Fibroblast of the conjunctiva (primary cell): ENCODE measurements around the gene SPAAR.
"Not testable (repeated sequence)": the region's sequence is repeated elsewhere in the genome, so short reads cannot be mapped to it uniquely, and the experiment has no call there.

Experiments
- DNase-seq: peaks from one replicate; pipeline ENCODE4 v3.0.0-alpha.2; 2010; ENCODE audit warnings: low read depth

Gene SPAAR, protein sequence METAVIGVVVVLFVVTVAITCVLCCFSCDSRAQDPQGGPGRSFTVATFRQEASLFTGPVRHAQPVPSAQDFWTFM

DNA sequence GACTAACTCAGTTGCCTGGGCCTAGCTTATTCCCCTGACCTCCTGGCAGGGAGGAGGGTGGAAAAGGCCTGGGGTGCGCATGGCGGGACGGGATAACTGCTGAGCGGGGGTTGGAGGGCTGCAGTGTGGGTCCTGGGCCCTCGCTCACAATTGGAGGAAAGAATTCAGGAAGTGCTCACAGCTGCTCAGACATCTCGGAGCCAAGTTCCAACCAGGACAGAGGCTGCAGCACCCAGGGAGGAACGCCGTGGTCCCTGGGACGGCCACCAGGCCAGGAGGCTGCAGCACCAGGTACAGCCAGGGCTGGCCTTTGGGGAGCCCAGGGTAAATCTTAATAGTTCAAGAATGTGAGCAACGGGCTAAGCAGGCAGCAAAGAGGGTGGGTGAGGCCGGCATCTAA, at the start of gene SPAAR:
TSS of gene SPAAR (plus strand) at position 217 of the 400 bp plus-strand sequence. CDS start 974 bp downstream, outside the sequence.
- DNase-seq: no peak

DNA sequence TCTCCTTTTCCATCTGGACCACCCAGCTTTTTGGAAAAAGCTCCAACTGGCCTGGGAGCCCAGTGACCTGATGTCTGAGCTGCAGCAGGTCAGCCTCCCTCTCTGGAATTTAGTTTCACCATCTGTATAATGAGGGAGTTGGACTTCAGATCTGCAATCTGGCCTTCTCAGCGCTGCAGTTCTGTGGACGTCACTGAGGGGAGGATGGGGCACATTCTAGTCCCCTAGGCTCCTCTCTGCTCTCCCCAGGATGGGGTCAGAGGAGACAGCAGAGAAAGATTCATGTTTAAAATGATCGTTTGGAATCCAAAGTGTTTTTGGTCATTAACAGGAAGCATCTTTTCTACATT, 49.3 kb upstream of the SPAAR start:
- DNase-seq: no peak

DNA sequence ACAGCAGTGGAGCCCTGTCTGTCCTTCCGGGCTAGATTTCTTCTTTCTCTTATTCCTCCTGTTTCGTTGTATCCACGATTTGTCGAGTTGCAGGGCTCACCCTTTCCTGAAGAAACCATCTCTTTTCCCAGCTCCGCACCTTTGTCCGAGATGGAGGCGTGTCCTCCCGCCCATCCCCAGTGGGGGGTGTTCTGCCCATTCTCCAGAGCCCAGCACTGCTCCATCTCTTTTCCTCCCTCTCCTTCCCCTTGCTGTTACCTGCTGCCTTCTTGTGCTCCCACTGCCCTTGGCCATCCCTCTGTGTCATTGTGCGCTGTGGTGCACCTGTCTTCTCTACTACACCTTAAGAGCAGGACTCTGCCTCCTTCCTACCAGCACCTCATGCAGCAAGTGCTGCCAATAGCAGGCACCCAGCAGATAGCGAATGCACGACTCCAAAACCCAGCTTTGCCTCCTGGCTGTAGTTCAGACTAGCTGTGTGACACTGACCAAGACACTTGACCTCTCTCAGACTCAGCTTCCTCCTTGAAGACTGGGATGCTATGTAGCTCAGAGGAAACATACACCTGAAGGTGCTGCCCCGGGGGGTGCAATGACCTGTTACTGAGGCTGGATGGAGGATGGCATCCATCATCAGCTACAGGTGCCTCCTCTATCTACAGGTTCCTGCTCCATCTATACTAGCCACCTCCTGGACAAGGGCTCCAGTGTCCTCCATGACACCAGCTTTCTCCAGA, 48.0 kb upstream of the SPAAR start:
- DNase-seq: no peak

DNA sequence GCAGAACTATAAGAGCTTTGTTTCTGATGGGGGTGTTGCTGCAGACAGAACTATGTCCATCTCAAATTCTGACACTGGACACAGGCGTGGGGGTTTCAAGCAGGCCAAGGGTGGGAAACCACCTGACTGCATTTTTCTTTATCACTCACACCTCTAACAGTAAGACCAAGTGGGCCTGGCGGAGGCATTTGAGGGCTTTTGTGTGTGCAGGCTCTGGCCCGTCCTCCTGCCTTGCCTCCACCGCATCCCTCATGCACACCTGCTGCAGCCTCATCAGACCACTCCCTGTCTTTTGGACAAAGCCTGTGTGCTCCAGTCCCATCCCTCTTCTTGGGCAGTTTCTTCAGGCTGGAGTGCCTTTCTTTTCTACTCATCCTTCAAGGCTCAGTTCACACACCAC, 47.0 kb upstream of the SPAAR start:
- DNase-seq: no peak

DNA sequence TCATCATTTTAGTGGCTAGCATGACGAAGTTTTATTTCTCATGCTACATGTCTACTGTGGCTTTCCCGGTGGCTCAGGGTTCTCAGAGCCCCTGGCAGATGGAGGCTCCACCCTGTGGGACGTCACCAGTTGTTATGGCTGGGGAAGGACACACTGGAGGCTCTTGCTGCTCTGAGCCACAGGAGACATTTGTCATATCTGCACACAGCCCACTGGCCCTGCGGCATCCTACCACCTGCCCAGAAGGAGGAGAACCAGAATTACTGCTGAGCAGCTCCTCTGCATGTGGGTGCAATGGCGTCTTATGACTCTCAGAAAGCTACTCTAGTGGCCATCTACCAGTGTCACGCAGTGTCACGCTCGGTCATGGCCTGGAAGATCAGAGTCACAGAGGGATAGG, 45.7 kb upstream of the SPAAR start:
- DNase-seq: no peak

DNA sequence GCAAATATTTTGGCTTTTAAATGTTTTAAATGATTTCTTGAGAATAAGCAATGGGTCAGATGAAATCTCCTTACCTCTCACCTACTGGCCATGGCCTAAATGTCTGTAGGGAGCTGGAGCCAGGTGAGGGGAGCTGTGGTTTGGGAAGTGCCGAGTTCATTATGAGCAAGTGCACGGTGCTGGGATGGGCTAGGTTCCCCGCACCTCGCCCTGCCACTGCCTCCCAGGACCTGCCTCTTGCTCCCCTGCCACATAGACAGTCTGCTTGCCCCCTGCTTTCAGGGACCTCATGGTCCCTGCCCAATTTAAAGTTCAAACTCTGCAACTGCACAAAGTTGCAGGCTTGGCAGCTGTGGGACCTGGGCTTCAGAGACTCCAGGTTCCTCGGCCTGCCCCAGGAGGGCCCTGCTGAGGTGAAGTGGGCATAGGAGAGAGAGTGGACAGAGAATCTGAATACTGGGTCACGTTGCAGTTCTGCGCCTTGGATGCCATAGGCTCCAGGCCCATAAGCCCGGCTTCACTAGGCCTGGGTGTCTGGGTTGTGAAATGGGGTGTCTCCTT, 44.5 kb upstream of the SPAAR start:
- no peak for DNase-seq

DNA sequence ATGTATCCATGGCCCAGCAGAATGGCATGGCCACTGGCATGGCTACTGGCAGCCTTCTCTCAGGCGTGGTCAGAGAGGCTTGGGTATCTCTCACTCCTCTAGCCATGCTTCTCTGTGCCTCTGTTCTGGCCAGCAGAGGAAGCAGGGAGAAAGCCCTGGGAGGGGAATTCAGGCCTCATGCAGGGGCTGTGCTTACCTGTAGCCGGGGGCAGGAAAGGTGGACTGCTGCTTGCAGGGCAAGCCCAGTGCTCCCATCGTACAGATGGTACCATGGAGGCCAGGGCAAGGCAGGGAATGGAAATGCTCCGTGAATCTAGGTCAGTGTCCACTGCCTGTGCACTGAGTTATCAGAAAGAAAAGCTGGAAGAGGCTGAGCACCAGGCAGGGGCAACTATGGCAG, 41.8 kb upstream of the SPAAR start:
- DNase-seq: no peak

DNA sequence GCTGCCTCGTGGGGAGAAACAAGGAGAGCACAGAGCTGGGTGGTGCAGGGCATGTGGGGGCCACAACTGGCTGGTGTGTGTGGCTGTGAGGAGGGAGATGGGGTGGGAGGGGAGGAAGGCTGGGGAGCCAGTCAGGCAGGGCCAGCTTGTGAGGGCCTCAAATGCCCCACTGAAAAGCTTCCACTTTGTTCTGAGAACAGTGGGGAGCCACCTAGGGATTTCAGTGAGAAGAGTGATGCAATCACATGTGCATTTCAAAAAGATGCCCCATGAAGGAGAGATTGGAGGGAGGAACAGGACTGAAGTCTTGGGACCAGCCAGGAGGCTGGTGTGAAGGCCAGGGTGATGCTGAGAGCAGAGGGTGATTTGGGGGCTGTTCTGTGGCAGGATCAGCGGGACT, 40.4 kb upstream of the SPAAR start:
- no peak for DNase-seq

DNA sequence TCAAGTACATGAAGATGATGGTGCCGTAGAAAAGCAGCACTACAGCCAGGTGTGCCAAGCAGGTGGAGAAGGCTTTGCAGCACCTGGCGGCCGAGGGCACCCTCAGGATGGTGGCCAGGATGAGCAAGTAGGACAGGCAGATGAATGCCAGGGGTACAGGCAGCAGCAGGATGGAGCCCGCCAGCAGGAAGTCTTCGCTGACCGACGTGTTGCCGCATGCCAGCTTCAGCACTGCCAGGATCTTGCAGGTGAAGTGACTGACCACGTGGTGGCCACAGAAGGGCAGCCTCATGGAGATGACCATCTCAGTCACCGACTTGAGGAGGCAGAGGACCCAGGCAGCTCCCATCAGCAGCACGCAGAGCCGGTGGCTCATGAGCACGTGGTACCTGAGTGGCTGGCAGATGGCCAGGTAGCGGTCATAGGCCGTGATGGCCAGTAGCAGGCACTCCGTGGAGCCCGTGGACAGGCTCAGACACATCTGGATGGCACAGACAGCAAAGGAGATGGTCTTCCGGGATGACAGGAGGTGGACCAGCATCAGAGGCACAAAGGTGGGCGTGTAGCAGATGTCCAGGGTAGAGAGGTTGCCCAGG, 39.6 kb upstream of the SPAAR start:
- DNase-seq: no peak

DNA sequence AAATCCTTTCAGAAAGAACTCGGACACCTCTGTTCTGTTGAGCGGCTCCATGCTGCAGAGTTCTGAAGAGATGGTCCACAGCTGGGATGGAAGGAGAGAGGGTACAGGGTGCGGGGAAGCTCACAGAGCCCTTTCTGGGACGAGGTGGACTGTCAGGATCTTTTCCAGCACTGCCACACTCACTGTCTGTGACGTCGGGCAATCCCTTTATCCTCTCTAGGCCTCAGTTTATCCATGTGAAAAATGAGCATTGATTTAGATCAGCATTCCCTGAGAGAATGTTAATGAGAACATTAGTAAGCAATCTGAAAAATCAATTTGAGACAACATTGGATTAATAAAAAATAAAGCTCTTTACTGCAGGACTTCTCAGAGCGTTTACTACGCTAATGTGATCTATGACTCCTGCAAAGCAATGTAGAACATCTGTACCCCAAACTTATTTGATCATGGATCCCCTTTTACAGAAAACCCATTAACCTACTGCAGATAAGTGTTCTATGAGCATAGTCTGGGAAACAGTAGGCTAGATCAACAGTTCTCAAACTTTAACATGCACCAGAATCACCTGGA, 38.9 kb upstream of the SPAAR start, which contains the start of gene OR13J1:
TSS of gene OR13J1 (minus strand) at position 51 of the 573 bp plus-strand sequence. CDS start at position 51, 0 bp downstream.
- DNase-seq: no peak

DNA sequence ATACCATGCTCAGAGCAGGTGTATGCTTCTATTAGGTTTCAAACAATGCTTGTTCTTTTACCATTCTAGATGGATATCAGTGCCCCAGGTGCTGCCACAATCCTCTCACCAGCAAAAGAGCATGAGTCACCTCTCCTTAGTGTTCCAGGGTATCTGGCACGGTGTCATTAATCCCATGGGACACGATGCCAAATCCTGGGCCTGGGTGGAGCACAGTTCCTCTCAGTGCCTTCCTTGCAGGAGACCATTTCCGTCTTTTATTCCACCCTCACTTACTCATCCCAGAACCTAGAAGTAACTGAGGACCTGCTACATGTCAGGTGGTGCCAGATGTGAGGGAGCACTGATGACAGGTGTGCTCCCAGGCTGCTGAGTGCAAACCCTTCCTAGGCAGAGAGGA, 37.7 kb upstream of the SPAAR start:
- DNase-seq: no peak

DNA sequence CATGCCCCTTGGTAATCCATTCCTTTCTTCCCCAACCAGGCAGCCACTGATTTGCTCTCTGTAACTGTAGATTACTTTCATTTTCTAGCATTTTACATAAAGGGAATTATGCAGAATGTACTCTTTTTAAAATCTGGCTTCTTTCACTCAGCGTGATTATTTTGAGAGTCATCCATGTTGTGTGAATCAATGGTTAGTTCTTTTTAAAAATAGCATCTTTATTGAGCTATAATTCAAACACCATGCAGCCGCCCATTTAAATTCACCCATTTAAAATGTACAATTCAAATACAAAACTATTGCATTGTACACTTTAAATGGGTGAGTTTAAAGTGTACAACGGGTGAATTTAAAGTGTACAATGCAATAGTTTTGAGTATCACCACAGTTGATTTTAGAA, 36.8 kb upstream of the SPAAR start:
- DNase-seq: no peak

DNA sequence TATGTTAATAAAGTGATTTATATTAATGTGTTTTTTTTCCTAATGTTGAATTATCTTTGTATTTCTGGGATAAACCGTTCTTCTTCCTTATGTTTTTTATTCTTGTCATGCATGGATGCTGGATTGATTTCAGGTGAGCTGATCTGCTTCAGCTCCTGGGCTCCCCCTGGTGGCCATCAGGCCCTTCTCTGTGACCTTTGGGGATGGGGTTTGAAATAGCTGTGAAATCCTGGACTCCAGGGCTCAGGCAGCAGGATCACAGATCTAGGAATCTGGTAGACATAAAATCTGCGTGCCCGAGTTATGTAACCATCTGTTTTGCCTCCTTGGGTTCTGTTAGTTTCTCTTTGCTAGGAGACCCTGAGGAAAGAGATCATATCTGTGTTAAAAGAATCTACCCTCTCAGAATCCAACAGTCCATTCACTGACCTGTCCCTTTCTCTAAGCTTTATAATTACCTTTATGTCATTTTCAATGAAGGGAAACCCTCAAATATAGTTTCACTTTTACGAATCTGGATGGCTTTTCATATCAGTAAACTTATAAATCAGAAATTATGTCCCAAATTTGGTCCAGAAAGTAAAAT, 26.9 kb upstream of the SPAAR start:
- peak; percentile 67 for DNase-seq

DNA sequence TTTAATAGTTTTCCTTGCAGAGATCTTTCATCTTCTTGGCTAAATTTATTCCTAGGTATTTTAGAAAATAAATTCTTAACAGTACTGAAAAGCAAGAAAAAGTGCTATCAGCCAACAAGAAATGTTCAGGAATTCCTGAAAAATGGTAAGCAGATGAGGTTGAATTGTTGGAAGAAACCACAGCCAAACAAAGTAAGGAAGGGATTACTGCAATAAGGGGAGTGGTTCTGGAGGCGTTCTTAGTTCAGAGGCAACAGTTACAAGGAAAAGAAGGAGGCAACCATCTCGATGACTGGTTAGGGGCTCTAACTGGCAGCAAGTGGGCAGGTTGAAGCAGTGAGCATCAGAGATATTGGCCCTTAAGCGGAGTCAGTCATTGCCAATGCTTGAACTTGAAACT, 26.3 kb upstream of the SPAAR start:
- DNase-seq: no peak

DNA sequence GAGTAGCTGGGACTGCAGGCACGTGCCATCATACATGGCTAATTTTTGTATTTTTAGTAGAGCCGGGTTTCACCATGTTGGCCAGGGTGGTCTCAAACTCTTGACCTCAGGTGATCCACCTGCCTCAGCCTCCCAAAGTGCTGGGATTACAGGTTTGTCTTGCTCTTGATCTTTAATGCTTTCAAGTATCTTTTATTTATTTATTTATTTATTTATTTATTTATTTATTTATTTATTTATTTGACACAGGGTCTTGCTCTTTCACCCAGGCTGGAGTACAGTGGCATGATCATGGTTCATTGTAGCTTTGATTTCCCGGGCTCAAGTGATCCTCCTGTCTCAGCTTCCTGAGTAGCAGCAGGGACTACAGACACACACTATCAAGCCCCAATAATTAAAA, 24.4 kb upstream of the SPAAR start:
- not testable (repeated sequence) for DNase-seq

DNA sequence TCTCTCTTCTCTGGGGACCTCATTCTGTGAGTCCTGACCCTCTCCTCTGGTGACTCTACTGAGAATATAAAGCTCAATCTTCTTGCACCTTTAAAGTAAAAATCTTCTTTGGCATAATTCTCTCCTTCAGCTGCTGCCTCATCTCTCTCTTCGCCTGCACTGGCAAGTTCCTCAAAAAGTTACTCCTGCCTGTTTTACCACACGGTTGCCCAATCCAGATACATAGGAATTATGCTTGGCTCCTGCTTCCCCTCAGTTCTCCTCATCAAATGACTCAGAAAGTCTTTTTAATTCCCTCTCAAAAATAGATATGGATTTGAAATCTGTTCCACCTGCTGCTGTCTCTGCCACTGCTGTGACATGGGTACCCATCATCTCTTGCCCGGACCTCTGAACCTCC, 17.6 kb upstream of the SPAAR start:
- DNase-seq: no peak

DNA sequence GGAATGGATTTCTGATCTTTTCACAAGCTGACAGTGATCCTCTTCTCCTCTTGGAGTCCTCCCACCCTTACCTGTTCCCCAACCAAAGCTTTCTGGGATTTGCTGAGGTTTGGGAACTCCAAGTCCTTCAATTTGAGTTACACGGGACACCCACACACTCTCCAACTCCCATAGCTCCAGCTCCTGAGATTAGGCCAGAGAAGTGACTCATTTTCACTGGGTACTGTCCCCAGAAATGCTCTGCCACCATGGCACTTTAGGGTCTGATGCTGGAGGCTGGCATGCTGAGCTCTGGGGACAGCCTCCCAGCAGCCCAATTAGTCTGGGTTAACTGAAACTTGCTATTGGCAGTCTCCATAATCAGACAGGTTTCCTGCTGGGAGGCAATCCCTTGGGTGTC, 17.2 kb upstream of the SPAAR start:
- DNase-seq: no peak

DNA sequence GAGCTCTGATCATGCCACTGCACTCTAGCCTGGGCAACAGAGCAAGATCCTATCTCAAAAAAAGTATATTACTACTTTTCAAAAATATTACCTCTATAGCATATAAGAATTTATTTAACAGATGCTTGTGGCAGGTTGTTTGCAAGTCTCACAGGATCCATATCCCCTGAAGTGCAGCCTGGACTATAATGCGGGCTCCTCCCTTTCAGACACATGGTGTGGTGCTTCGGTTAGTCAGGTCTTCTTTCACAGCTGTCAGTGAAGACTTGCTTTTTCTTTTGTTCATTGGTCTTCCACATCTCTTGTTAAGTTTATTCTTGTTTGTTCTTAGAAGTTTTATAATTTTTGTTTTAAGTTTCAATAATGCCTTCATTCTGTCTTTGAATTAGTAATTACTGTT, 12.7 kb upstream of the SPAAR start:
- DNase-seq: no peak

DNA sequence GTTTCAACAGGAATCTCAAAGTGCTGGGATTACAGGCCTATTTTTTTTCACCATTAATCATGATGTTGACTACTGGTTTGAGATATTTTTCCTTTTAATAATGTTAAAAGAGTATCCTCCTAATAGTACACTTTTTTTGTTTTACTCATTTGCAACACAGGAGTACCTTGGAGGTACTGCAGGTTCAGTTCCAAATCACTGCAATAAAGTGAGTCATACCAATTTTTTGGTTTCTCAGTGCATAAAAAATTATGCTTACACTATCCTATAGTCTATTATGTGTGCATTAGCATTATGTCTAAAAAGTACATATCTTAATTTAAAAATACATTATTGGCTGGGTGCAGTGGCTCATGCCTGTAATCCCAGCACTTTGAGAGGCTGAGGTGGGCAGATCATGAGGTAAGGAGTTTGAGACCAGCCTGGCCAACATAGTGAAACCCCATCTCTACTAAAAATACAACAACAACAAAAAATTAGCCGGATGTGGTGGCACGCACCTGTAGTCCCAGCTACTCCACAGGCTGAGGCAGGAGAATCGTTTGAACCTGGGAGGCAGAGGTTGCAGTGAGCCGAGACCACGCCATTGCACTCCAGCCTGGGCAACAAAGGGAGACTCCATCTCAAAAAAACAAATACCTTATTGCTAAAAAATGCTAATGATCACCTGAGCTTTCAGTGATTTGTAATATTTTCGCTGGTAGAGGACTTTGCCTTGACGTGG, 11.8 kb upstream of the SPAAR start:
- not testable (repeated sequence) for DNase-seq

DNA sequence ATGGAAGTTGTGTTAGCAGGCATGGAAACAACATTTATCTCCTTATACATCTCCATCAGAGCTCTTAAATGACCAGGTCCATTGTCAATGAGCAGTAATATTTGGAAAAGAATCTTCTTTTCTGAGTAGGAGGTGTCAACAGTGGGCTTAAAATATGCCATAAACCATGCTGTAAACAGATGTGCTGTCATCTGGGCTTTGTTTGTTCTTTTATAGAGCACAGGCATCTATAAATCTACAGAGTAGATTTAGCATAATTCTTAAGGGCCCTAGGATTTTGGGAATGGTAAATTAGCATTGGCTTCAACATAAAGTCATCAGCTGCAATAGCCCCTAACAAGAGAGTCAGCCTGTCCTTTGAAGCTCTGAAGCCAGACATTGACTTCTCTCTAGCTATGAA, 11.0 kb upstream of the SPAAR start:
- DNase-seq: no peak

DNA sequence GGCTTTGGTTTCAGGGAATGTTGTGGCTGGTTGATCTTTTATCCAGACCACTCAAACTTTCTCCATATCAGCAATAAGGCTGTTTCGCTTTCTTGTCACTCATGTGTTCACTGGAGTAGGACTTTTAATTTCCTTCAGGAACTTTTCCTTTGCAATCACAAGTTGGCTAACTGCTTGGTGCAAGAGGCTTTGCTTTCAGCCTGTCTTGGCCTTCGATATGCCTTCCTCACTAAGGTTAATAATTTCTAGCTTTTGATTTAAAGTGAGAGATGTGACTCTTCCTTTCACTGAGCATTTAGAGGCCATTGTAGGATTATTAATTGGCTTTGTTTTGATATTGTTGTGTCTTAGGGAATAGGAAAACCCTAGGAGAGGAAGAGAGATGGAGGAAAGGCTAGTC, 10.3 kb upstream of the SPAAR start:
- no peak for DNase-seq

DNA sequence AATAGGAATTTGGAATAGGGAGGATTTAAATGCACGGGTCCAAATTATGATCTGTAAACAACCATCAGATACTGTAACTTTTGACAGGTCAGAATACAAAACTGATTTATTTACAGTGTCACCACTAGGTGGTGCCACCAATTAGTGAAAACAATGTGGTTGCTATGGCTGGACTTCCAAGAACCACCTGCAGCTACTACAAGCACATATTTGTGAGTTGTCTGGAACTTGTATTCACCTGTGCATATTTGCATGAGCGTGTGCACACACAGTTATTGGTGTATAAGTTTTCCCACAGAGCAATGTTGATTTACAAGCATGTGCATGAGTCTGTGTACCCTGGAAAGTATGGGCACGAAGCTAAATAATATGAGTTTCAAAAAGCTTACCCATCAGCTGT, 6.2 kb upstream of the SPAAR start:
- no peak for DNase-seq
